ENCODE measurements around the gene ZIC4. TPM values are rescaled to one million over a fixed set of nuclear protein-coding genes. Genes with fewer than 3 reads are reported as not detected.
A peak's percentile ranks its signal among the peaks of the same experiment; 100 is the strongest.

Gene ZIC4
- total and polyA plus RNA-seq, 2 of the 8 experiments (the other 6 are each of a cell fraction or from before 2014, with no cell fraction given): 0.03 to 0.13 TPM

GRCh38 chr3:147414390-147415138 is 8.2 kb upstream of the ZIC4 start:
- H3K4ac ChIP-seq (replicated peaks; ENCODE audit: insufficient read length, low read depth, low read length): no peak overlapping the region
- H2BK12ac ChIP-seq (ENCODE audit: low read depth, low read length): no peak overlapping the region
- H4K5ac ChIP-seq (ENCODE audit: insufficient read length, low read depth, low read length): no peak overlapping the region
- no peak overlapping the region for H2AFZ ChIP-seq (ENCODE audit: low read length)
- H3K36me3 ChIP-seq (ENCODE audit: control insufficient read depth in 2 of 4, insufficient read depth in 4 of 4, low read length in 3 of 4): peaks cover 0 to 4% (median 0%) of the 10 kb centered on the region in 4 experiments; a peak in 1 of 8 replicates
- peaks cover 67 to 98% (median 88%) of the 10 kb centered on the region in 4 experiments for H3K27me3 ChIP-seq (replicated peaks in 1 of 4; ENCODE audit: control insufficient read depth in 3 of 4, extremely low read depth in 1 of 4, insufficient read depth in 3 of 4, low read length in 3 of 4)
- no peak overlapping the region for H3K14ac ChIP-seq (ENCODE audit: insufficient read length)
- no peak overlapping the region for H4K91ac ChIP-seq (replicated peaks; ENCODE audit: insufficient read length, low read length)
- no peak overlapping the region for H3K23ac ChIP-seq (ENCODE audit: insufficient read length)
- H4K20me1 ChIP-seq (replicated peaks in 1 of 2; ENCODE audit: control insufficient read depth in 1 of 2, insufficient read depth in 2 of 2, low read length in 2 of 2): peaks cover 12 to 21% of the 10 kb centered on the region in 2 experiments
- no peaks in the 10 kb centered on the region for H3K79me2 ChIP-seq (ENCODE audit: control insufficient read depth in 1 of 2, insufficient read depth in 2 of 2, low read length in 2 of 2)
- no peak overlapping the region for H2BK120ac ChIP-seq (replicated peaks; ENCODE audit: low read depth, low read length)
- H2BK20ac ChIP-seq (ENCODE audit: low read length): no peak overlapping the region
- no peak overlapping the region for H2BK5ac ChIP-seq (ENCODE audit: low read depth, low read length)
- no peak overlapping the region for H2AK5ac ChIP-seq (ENCODE audit: low read depth, low read length)
- no peak overlapping the region for H3K27ac ChIP-seq (ENCODE audit: low read depth, low read length)
- no peaks in the 10 kb centered on the region; a peak in 1 of 4 replicates for H3K9me3 ChIP-seq (ENCODE audit: insufficient read depth in 2 of 2, low read depth in 1 of 2, low read length in 1 of 2)
- POLR2A ChIA-PET (ENCODE audit: partially characterized antibody): interaction anchor here (1.3 to 5.8 kb wide), 3 partner anchors 9 to 57 kb away, joined by 3 to 26 read pairs (median 5); no protein-coding TSS in a partner anchor
- no peak overlapping the region for H4K8ac ChIP-seq (ENCODE audit: extremely low read depth, insufficient read depth, low read length)
- H2BK15ac ChIP-seq (ENCODE audit: low read length): no peak overlapping the region
- H3K9ac ChIP-seq (replicated peaks in 1 of 4; ENCODE audit: extremely low read depth in 1 of 4, low read depth in 3 of 4, low read length in 3 of 4): no peak overlapping the region
- no peaks in the 10 kb centered on the region for H3K79me1 ChIP-seq (ENCODE audit: low read depth, low read length)
- no peak overlapping the region for H3K18ac ChIP-seq (ENCODE audit: extremely low read depth, low read length)
- no peak for DNase-seq (ENCODE audit: low read depth in 1 of 2, low spot score in 2 of 2)
- H3K4me1 ChIP-seq (replicated peaks in 1 of 4; ENCODE audit: control insufficient read depth in 3 of 4, insufficient read depth in 4 of 4, low read length in 3 of 4): peaks cover 3 to 25% (median 20%) of the 10 kb centered on the region in 4 experiments
- peak overlapping the region in 1 of 4 experiments; percentile 35; a peak in 1 of 8 replicates for H3K4me3 ChIP-seq (ENCODE audit: extremely low read depth in 1 of 4, insufficient read depth in 2 of 4, low read depth in 3 of 4, low read length in 4 of 4)
- peaks cover 12% of the 10 kb centered on the region; the same call in 1 of the 2 replicates for H3K23me2 ChIP-seq (ENCODE audit: low read depth, low read length)
- CTCF ChIA-PET (ENCODE audit: partially characterized antibody): interaction anchor here (0.7 to 17.2 kb wide), 5 partner anchors 21 to 60 kb away, joined by 3 to 485 read pairs (median 4); partner anchors contain the start of gene ZIC4
- FAIRE-seq: no peak
- peak overlapping the region; percentile 33 to 91; a peak in 2 of 4 replicates for H3K4me2 ChIP-seq (ENCODE audit: insufficient read depth in 1 of 2, low read depth in 2 of 2, low read length in 2 of 2)
- TF ChIP-seq NRF1 (IDR thresholded peaks at IDR 0.05; ENCODE audit: low read depth, low read length) (no peak), RNF2 (IDR thresholded peaks at IDR 0.05; ENCODE audit: borderline replicate concordance, low read depth, low read length, missing control alignments, poor library complexity, severe bottlenecking) (peak; percentile 85), SUZ12 (IDR thresholded peaks at IDR 0.05; ENCODE audit: low read length) (0 out of 2 replicates have a peak, but pooled peaks have one; percentile 34), KDM4A (IDR thresholded peaks at IDR 0.05; ENCODE audit: low read depth, low read length, severe bottlenecking) (no peak), CBX8 (IDR thresholded peaks at IDR 0.05; ENCODE audit: borderline replicate concordance, low read depth, low read length) (peak; percentile 82; the same call in 1 of the 2 replicates), KDM1A (IDR thresholded peaks at IDR 0.05; ENCODE audit: borderline replicate concordance, low read length) (no peak), EZH2 (IDR thresholded peaks at IDR 0.05; ENCODE audit: low read depth, low read length, severe bottlenecking) (peak; percentile 42)
- 9% methylated on average over 18 of the region's 18 CpGs; no CpG with 5 or more reads in 1 of the 2 experiments for WGBS, 2 experiments (ENCODE audit: extremely low coverage in 1 of 2, insufficient coverage in 1 of 2, insufficient read length in 1 of 2, insufficient replicate concordance in 2 of 2, low coverage in 1 of 2, low lambda C conversion rate in 2 of 2, missing lambda C conversion rate in 1 of 2)
- H3K56ac ChIP-seq (replicated peaks; ENCODE audit: insufficient read length, low read depth, low read length): no peak overlapping the region

Data from H1 (cell line).